ENCODE results near the gene HOXB5. TPM values are rescaled to one million over a fixed set of nuclear protein-coding genes. Genes with fewer than 3 reads are reported as not detected.

HOXB5 gene
- total RNA-seq, 2 donors from 2014 or later = 0.56 to 3.8 TPM

DNA sequence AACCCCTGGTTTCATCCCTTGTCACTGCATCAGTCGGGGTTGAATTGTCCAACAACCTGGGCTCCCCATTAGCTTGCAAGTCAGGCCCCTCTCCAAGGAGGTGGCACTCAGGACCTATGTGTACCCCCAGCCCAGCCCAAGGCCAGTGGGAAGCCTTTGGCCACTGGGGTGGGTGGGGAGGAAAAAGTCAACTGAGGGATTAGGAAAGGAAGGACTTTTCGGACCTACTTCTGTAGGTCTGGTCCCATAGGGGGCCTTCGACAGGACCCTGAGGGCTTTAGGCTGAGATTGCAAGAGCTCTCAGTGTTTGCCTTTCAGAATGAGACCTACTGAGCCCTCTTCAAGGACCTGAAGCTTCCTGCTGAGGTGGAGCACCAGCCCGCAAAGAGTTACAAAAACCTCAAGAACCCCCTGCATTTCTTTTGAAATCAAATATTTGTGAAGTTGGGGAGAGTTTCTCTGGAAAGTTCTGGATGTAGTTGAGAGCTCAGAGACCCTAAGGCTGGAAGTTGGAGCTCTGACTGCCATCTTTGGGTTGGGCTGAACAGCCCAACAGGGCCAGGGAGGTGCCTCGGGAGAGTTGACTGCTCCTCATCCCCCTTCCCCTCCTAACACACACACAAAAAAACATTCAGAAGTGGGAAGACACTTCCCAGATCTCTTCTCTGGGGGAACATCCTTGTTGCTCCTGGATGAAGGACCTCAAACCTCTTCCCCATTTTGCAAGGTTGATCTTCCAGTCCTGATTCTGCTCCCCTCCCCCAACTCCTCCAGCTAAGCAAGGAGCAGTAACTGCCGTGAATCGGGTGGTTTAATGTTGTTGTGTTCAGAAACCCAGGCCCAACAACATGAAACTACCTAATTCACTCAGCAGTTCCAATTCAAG is 38.4 kb upstream of the HOXB5 start:
- DNase-seq (ENCODE audit: low spot score) (no peak), ATAC-seq (ENCODE audit: insufficient number of reproducible peaks, low FRiP score, low read depth) (no peak)

DNA sequence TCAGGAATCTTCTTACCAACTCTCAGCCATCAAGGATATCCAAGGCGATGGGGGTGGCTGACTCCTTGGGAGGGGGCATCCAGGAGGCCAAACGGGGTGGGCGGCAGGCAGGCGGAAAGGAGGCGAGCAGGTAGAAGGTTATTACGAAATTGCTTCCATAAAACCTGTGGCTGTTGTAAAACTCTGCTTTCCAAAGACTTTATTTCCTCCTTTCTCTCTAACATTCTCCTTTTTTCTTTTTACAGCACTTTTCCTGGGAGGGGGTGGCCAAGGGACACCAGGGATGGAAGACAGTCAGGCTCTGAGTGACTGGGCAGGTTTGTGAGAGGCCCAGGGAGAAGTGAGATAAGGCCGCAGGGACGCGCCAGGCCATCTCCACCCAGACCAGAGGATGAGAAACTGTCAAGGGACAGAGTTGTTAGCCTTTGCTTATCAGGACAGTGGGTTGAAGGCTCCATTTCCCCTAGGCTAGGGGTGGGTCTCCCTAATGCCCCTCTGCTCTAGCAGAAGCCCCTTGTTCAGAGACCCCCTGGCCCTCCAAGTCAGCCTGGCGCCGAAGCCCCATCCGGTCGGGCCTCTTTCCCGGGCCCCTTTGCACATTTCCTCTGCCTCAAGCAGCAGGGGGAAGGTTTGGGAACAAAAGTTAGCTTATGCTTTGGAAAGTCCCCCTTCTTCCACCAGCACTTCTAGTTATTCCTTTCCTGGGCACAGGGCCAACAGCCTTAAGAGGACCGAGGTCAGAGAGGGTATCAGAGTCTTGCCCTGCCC is 37.5 kb upstream of the HOXB5 start:
- H3K9me3 ChIP-seq = no peaks in the 10 kb centered on the region
- DNase-seq (ENCODE audit: low spot score) = no peak
- no peak overlapping the region for H3K27ac ChIP-seq
- no peak for ATAC-seq (ENCODE audit: insufficient number of reproducible peaks, low FRiP score, low read depth)
- H3K27me3 ChIP-seq (replicated peaks; ENCODE audit: insufficient read depth) = peaks cover 57% of the 10 kb centered on the region
- TF ChIP-seq, protein P1, sequence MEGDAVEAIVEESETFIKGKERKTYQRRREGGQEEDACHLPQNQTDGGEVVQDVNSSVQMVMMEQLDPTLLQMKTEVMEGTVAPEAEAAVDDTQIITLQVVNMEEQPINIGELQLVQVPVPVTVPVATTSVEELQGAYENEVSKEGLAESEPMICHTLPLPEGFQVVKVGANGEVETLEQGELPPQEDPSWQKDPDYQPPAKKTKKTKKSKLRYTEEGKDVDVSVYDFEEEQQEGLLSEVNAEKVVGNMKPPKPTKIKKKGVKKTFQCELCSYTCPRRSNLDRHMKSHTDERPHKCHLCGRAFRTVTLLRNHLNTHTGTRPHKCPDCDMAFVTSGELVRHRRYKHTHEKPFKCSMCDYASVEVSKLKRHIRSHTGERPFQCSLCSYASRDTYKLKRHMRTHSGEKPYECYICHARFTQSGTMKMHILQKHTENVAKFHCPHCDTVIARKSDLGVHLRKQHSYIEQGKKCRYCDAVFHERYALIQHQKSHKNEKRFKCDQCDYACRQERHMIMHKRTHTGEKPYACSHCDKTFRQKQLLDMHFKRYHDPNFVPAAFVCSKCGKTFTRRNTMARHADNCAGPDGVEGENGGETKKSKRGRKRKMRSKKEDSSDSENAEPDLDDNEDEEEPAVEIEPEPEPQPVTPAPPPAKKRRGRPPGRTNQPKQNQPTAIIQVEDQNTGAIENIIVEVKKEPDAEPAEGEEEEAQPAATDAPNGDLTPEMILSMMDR (IDR thresholded peaks at IDR 0.05) = no peak
- H3K4me3 ChIP-seq = no peak overlapping the region
- H3K36me3 ChIP-seq = no peaks in the 10 kb centered on the region
- peaks cover 5% of the 10 kb centered on the region in 2 donors for H3K4me1 ChIP-seq (ENCODE audit: control insufficient read depth in 1 of 2, low read depth in 2 of 2)

More for the DNA sequence above, 38.4 kb upstream of the HOXB5 start:
- TF ChIP-seq, protein P1 (IDR thresholded peaks at IDR 0.05) = no peak
- Histone ChIP-seq H3K27ac (no peak overlapping the region), H3K4me3 (no peak overlapping the region), H3K27me3 (replicated peaks; ENCODE audit: insufficient read depth) (peaks cover 58% of the 10 kb centered on the region), H3K9me3 (no peaks in the 10 kb centered on the region), H3K36me3 (no peaks in the 10 kb centered on the region), H3K4me1 (ENCODE audit: control insufficient read depth in 1 of 2, low read depth in 2 of 2) (no peaks in the 10 kb centered on the region)

DNA sequence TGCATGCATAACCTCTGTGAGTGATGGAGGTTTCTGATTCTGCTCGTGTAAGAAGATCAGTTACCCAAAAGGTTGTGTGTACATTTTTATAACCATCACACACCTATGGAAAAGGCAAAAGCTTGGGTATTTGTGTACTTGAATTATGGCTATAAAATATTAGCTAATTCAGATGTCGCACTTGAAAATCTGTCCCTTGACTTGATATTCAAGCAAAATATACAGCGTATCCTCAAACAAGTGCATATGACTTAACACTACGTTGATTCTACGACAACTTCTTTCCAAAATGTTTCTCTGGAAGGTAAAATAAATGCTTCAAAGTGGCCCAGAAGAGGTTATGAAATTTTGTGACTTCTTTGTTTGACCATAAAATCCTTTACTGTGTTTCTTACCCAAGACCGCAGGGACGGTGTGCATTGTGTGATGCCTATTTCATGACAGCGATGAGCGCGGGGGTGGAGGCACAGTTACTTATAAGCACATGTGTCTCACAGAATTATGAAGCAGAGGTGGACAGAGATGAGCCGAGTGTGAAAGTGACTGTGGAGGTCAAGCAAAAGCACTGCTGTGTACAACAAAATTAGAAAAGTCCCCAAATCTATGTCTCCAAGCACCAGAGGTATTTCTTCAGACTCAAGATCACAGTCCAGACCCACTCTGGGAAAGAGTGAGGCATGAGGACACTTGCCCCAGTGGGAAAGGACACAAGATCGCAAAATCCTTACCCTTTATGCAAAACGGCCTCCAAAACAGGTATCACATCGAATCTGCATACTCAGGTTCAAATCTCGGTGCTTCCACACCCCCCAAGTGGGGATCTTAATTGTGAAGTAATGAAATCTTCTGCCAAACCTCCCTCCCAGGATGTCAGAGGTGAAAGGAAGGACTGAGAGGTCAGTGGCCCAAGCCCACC is 36.7 kb upstream of the HOXB5 start:
- H3K27ac ChIP-seq = no peak overlapping the region
- H3K36me3 ChIP-seq = no peaks in the 10 kb centered on the region
- TF ChIP-seq, protein P1 (IDR thresholded peaks at IDR 0.05) = no peak
- no peak overlapping the region for H3K4me3 ChIP-seq
- peaks cover 13 to 14% of the 10 kb centered on the region in 2 donors for H3K4me1 ChIP-seq (ENCODE audit: control insufficient read depth in 1 of 2, low read depth in 2 of 2)
- no peaks in the 10 kb centered on the region for H3K9me3 ChIP-seq
- ATAC-seq (ENCODE audit: insufficient number of reproducible peaks, low FRiP score, low read depth) = no peak
- peaks cover 53% of the 10 kb centered on the region for H3K27me3 ChIP-seq (replicated peaks; ENCODE audit: insufficient read depth)
- DNase-seq (ENCODE audit: low spot score) = no peak

DNA sequence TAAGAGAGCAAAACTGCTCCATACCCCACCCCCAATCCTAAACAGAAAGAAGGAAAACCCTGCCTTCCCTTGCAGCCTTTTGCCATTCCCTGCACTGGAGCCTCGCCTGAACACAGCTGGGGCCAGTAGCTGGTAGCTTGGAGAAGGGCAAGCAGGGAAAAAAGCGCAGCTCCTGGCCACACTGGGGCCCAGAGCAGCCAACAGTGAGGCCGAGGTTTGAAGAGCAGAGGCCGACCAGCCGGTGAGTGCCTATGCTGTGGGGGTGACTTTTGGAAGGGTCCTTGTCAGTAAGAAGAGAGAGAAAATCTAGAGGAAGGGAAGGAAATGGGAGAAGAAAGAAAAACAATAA is 35.8 kb upstream of the HOXB5 start:
- DNase-seq (ENCODE audit: low spot score) (no peak), ATAC-seq (ENCODE audit: insufficient number of reproducible peaks, low FRiP score, low read depth) (no peak)
- Histone ChIP-seq H3K4me1 (ENCODE audit: control insufficient read depth in 1 of 2, low read depth in 2 of 2) (peaks cover 18 to 20% of the 10 kb centered on the region in 2 donors), H3K27me3 (replicated peaks; ENCODE audit: insufficient read depth) (peaks cover 46% of the 10 kb centered on the region), H3K4me3 (no peak overlapping the region), H3K36me3 (no peaks in the 10 kb centered on the region), H3K9me3 (no peaks in the 10 kb centered on the region), H3K27ac (no peak overlapping the region)
- TF ChIP-seq, protein P1 (IDR thresholded peaks at IDR 0.05) = no peak
